Keratinocyte (primary cell): Measurements from ENCODE around the gene URGCP. TPM values are rescaled to one million over a fixed set of nuclear protein-coding genes. Genes with fewer than 3 reads are reported as not detected.

ENCODE experiments used
- DNase-seq: peaks from one replicate; pipeline ENCODE4 v3.0.0-alpha.2; 2011; ENCODE audit warnings: low read depth, missing footprints, low spot score
- FAIRE-seq: peaks from 2 replicates; lab custom pipeline; 2011; peaks lifted over from hg19 to GRCh38; lab: Jason Lieb, UNC
- H2AFZ ChIP-seq: 2 replicates; pipeline ENCODE4 v1.6.0; 2012; ENCODE audit warnings: low read length, control low read depth, inconsistent platforms; ENCODE audit not compliant: control insufficient read depth
- H3K27ac ChIP-seq: 2 replicates; pipeline ENCODE4 v1.5.1; 2011; ENCODE audit warnings: low read length; ENCODE audit not compliant: control insufficient read depth, insufficient read depth
- H3K27me3 ChIP-seq: 3 replicates; pipeline ENCODE4 v1.6.0; 2011; ENCODE audit warnings: low read length; ENCODE audit not compliant: control insufficient read depth, insufficient read depth; ENCODE audit errors: extremely low read depth
- H3K36me3 ChIP-seq, 2 experiments: 2 replicates in 1 of 2; 3 replicates in 1 of 2; pipeline ENCODE4 v1.5.1; 2011; ENCODE audit warnings: low read length in 2 of 2, mild to moderate bottlenecking in 1 of 2; ENCODE audit not compliant: control insufficient read depth in 2 of 2, insufficient read depth in 2 of 2; ENCODE audit errors: extremely low read depth in 1 of 2
- H3K4me1 ChIP-seq: 3 replicates; pipeline ENCODE4 v1.5.1; 2011; ENCODE audit warnings: low read length; ENCODE audit not compliant: control insufficient read depth, insufficient read depth; ENCODE audit errors: extremely low read depth
- H3K4me2 ChIP-seq: 3 replicates; pipeline ENCODE4 v1.6.0; 2011; ENCODE audit warnings: low read depth, low read length; ENCODE audit not compliant: control insufficient read depth, insufficient read depth; ENCODE audit errors: extremely low read depth
- H3K4me3 ChIP-seq, 3 experiments: fragments of 200-600 bp in 1 of 3; sonication (generic) in 1 of 3; 2 replicates in 2 of 3; 3 replicates in 1 of 3; pipeline ENCODE4 v1.5.1; 2011 to 2016; ENCODE audit warnings: low read length in 3 of 3, mild to moderate bottlenecking in 3 of 3, control low read depth in 2 of 3, inconsistent platforms in 1 of 3, low read depth in 1 of 3, mixed read lengths in 1 of 3, mixed run types in 1 of 3, moderate library complexity in 1 of 3; ENCODE audit not compliant: control insufficient read depth in 2 of 3, insufficient read depth in 2 of 3; ENCODE audit errors: extremely low read depth in 1 of 3
- H3K79me2 ChIP-seq: 2 replicates; pipeline ENCODE4 v1.6.0; 2012; ENCODE audit warnings: low read length; ENCODE audit not compliant: control insufficient read depth, insufficient read depth
- H3K9ac ChIP-seq: 3 replicates; pipeline ENCODE4 v1.6.0; 2011; ENCODE audit warnings: low read length; ENCODE audit not compliant: control insufficient read depth, insufficient read depth; ENCODE audit errors: extremely low read depth
- H3K9me1 ChIP-seq: 3 replicates; pipeline ENCODE4 v1.6.0; 2011; ENCODE audit warnings: low read length; ENCODE audit not compliant: control insufficient read depth, insufficient read depth; ENCODE audit errors: extremely low read depth
- H3K9me3 ChIP-seq: 2 replicates; pipeline ENCODE4 v1.5.1; 2012; ENCODE audit warnings: low read depth, low read length; ENCODE audit not compliant: control insufficient read depth
- H4K20me1 ChIP-seq: 3 replicates; pipeline ENCODE4 v1.6.0; 2011; ENCODE audit warnings: low read length; ENCODE audit not compliant: control insufficient read depth, insufficient read depth; ENCODE audit errors: extremely low read depth
- EZH2 ChIP-seq: IDR thresholded peaks from one replicate; pipeline ENCODE4 v1.6.1; 2012; ENCODE audit warnings: inconsistent platforms, mild to moderate bottlenecking, low read length, moderate library complexity
- dilution Hi-C: fragments of 300-500 bp; cut with MboI; formaldehyde crosslinking; loops from one replicate; pipeline ENCODE4 v1.7.0; 2020; ENCODE audit warnings: low sequenced_read_pairs; ENCODE audit not compliant: extremely low pct_ligation_motif_present
- polyA plus RNA-seq, 5 experiments: library from polyadenylated mRNA; depleted of rRNA in 3 of 5; stranded (reverse) in 3 of 5; stranded (forward) in 1 of 5; unstranded in 1 of 5; fragments of >200 nt; gene quantifications; 1 replicate in 1 of 5; 2 replicates in 3 of 5; 3 replicates in 1 of 5; pipeline versions ENCODE4 v1.2.1 to v1.2.3, GENCODE V29; 2011 to 2012; ENCODE audit warnings: missing spikeins in 2 of 5, low read depth in 1 of 5, low replicate concordance in 1 of 5
- TF ChIP-seq, protein P1 (sequence below), 3 experiments: IDR thresholded peaks in 1 of 3; conservative IDR thresholded peaks in 1 of 3; optimal IDR thresholded peaks in 1 of 3; 2 replicates in 2 of 3; 3 replicates in 1 of 3; pipeline versions ENCODE3 to v1.5.1; 2011; ENCODE audit warnings: low read length in 3 of 3, mild to moderate bottlenecking in 3 of 3, moderate library complexity in 2 of 3, control low read depth in 1 of 3, inconsistent platforms in 1 of 3; ENCODE audit not compliant: insufficient read depth in 2 of 3; ENCODE audit errors: extremely low read depth in 1 of 3

URGCP gene
- polyA plus RNA-seq, 1 donor (not counting 4 experiments of a cell fraction or from before 2014, with no cell fraction given), result 27.6 TPM

- no peak for FAIRE-seq
- no peaks in the 10 kb centered on the region for H3K79me2 ChIP-seq
- TF ChIP-seq, protein P1, sequence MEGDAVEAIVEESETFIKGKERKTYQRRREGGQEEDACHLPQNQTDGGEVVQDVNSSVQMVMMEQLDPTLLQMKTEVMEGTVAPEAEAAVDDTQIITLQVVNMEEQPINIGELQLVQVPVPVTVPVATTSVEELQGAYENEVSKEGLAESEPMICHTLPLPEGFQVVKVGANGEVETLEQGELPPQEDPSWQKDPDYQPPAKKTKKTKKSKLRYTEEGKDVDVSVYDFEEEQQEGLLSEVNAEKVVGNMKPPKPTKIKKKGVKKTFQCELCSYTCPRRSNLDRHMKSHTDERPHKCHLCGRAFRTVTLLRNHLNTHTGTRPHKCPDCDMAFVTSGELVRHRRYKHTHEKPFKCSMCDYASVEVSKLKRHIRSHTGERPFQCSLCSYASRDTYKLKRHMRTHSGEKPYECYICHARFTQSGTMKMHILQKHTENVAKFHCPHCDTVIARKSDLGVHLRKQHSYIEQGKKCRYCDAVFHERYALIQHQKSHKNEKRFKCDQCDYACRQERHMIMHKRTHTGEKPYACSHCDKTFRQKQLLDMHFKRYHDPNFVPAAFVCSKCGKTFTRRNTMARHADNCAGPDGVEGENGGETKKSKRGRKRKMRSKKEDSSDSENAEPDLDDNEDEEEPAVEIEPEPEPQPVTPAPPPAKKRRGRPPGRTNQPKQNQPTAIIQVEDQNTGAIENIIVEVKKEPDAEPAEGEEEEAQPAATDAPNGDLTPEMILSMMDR (optimal IDR thresholded peaks at IDR 0.05 in 1 of 3, IDR thresholded peaks at IDR 0.05 in 1 of 3, conservative IDR thresholded peaks at IDR 0.05 in 1 of 3; ENCODE audit: extremely low read depth in 1 of 3, insufficient read depth in 2 of 3, low read length in 3 of 3), result no peak
- TF ChIP-seq EZH2, result no peak
These were observed 61.7 kb downstream of the URGCP start for GRCh38 chr7:43844662-43845061.

DNA sequence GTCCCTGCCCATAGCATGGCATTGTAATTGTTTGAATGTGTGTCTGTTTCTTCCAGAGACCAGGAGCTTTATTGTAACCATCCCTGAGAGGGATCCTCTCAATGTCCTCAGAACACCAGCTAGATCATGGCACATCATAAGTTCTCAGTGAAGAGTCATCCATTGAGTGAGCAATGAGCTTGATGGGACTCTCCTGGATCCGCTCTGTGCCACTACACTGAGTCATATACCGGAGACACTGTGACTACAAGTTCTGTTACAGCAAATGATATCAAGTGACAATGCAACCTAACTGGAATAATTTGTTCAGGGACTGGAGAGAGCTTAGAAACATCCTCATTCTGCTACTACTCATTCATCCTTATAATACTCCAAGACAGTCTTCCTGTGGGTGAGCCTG is 62.1 kb downstream of the URGCP start:
- TF ChIP-seq, protein P1 (optimal IDR thresholded peaks at IDR 0.05 in 1 of 3, IDR thresholded peaks at IDR 0.05 in 1 of 3, conservative IDR thresholded peaks at IDR 0.05 in 1 of 3; ENCODE audit: extremely low read depth in 1 of 3, insufficient read depth in 2 of 3, low read length in 3 of 3), result no peak
- TF ChIP-seq EZH2, result no peak

More at GRCh38 chr7:43844662-43845061, 61.7 kb downstream of the URGCP start:
- no peaks in the 10 kb centered on the region for H3K36me3 ChIP-seq
- no peaks in the 10 kb centered on the region for H3K9me3 ChIP-seq
- no peaks in the 10 kb centered on the region for H3K4me1 ChIP-seq
- no peak overlapping the region for H2AFZ ChIP-seq
- no peaks in the 10 kb centered on the region for H3K9me1 ChIP-seq
- H3K4me3 ChIP-seq, result no peak overlapping the region
- dilution Hi-C loops, result no loop called here
- no peak overlapping the region for H3K27ac ChIP-seq
- no peaks in the 10 kb centered on the region for H3K27me3 ChIP-seq
- H3K4me2 ChIP-seq, result no peak overlapping the region
- H3K9ac ChIP-seq, result no peak overlapping the region
- DNase-seq, result no peak
- H4K20me1 ChIP-seq, result no peaks in the 10 kb centered on the region

More for the DNA sequence above, 62.1 kb downstream of the URGCP start:
- Histone ChIP-seq H3K4me3 (no peak overlapping the region), H3K9me3 (no peaks in the 10 kb centered on the region), H3K36me3 (no peaks in the 10 kb centered on the region), H3K9ac (no peak overlapping the region), H3K79me2 (no peaks in the 10 kb centered on the region), H3K4me1 (no peaks in the 10 kb centered on the region), H4K20me1 (no peaks in the 10 kb centered on the region), H3K9me1 (no peaks in the 10 kb centered on the region), H3K4me2 (no peak overlapping the region), H3K27me3 (no peaks in the 10 kb centered on the region), H3K27ac (no peak overlapping the region), H2AFZ (no peak overlapping the region)
- DNase-seq (no peak), FAIRE-seq (no peak)
- dilution Hi-C loops, result no loop called here
